Measurements from ENCODE around the gene PASK.

GRCh38 chr2:241138471-241138870, 10.8 kb downstream of the PASK start:
- TF ChIP-seq CTCF (IDR thresholded peaks at IDR 0.05) (no peak), EZH2 (IDR thresholded peaks at IDR 0.05; ENCODE audit: borderline replicate concordance, insufficient read depth, low read depth, low read length, poor library complexity, severe bottlenecking) (no peak)

Data from B cell (primary cell).